Measurements from ENCODE around the gene CHST11.

- TF ChIP-seq EZH2 (IDR thresholded peaks at IDR 0.05; ENCODE audit: borderline replicate concordance, low read depth, low read length, severe bottlenecking) (no peak), CTCF (IDR thresholded peaks at IDR 0.05; ENCODE audit: borderline replicate concordance, extremely low read depth, low read length, poor library complexity, severe bottlenecking) (no peak)
Measured at GRCh38 chr12:104424955-104425354, 31.8 kb upstream of the CHST11 start.

Data from DND-41 (cell line).